IPS-20b (cell line): ENCODE measurements around the gene PIK3C2A.

Source experiments
- H3K27ac ChIP-seq: one replicate; pipeline ENCODE4 v1.5.1; 2013; ENCODE audit warnings: low read length
- H3K27me3 ChIP-seq: 2 replicates; pipeline ENCODE4 v1.6.1; 2013; ENCODE audit warnings: mild to moderate bottlenecking, low read length, inconsistent platforms; ENCODE audit not compliant: insufficient read depth
- H3K36me3 ChIP-seq: 2 replicates; pipeline ENCODE4 v1.6.1; 2013; ENCODE audit warnings: low read depth, mild to moderate bottlenecking, inconsistent platforms, low read length, moderate library complexity; ENCODE audit not compliant: insufficient read depth
- H3K4me1 ChIP-seq: 2 replicates; pipeline ENCODE4 v1.6.1; 2013; ENCODE audit warnings: mild to moderate bottlenecking, control low read depth, inconsistent platforms, low read length, moderate library complexity; ENCODE audit not compliant: insufficient read depth
- H3K4me3 ChIP-seq: 2 replicates; pipeline ENCODE4 v1.5.1; 2013; ENCODE audit warnings: mild to moderate bottlenecking, low read length, inconsistent platforms
- H3K9ac ChIP-seq: 2 replicates; pipeline ENCODE4 v1.6.1; 2013; ENCODE audit warnings: low read depth, mild to moderate bottlenecking, inconsistent platforms, low read length, moderate library complexity
- H3K9me3 ChIP-seq: 2 replicates; pipeline ENCODE4 v1.6.1; 2013; ENCODE audit warnings: mild to moderate bottlenecking, low read depth, low read length, inconsistent platforms; ENCODE audit not compliant: insufficient read depth

Gene PIK3C2A

GRCh38 chr11:17209939-17210245, 2.1 kb upstream of the PIK3C2A start:
- peaks cover 8% of the 10 kb centered on the region; the same call in 1 of the 2 replicates for H3K36me3 ChIP-seq
- peaks cover 8% of the 10 kb centered on the region; the same call in 1 of the 2 replicates for H3K4me1 ChIP-seq
- no peaks in the 10 kb centered on the region for H3K27me3 ChIP-seq
- no peak overlapping the region for H3K9ac ChIP-seq
- 0 out of 2 replicates have a peak overlapping the region, but pooled peaks have one; percentile 91 for H3K4me3 ChIP-seq
- H3K9me3 ChIP-seq, result peaks cover 11% of the 10 kb centered on the region; the same call in 1 of the 2 replicates
- no peak overlapping the region for H3K27ac ChIP-seq

- no peaks in the 10 kb centered on the region for H3K9me3 ChIP-seq
- H3K4me1 ChIP-seq, result peaks cover 8% of the 10 kb centered on the region; the same call in 1 of the 2 replicates
- H3K27ac ChIP-seq, result peak overlapping the region; percentile 98
- H3K27me3 ChIP-seq, result no peaks in the 10 kb centered on the region
- H3K4me3 ChIP-seq, result peak overlapping the region; percentile 91
- H3K9ac ChIP-seq, result peak overlapping the region; percentile 99
- H3K36me3 ChIP-seq, result peaks cover 7% of the 10 kb centered on the region; the same call in 1 of the 2 replicates
Observed at GRCh38 chr11:17208257-17208999, 642 bp upstream of the PIK3C2A start.

- Histone ChIP-seq H3K4me1 (peaks cover 8% of the 10 kb centered on the region; the same call in 1 of the 2 replicates), H3K4me3 (peak overlapping the region; percentile 91), H3K27ac (no peak overlapping the region), H3K9me3 (no peaks in the 10 kb centered on the region), H3K36me3 (peaks cover 17% of the 10 kb centered on the region; the same call in 1 of the 2 replicates), H3K27me3 (no peaks in the 10 kb centered on the region), H3K9ac (peak overlapping the region; percentile 99; the same call in 1 of the 2 replicates)
Observed at GRCh38 chr11:17206463-17206862, 1.3 kb downstream of the PIK3C2A start.

GRCh38 chr11:17197431-17197898, 10.3 kb downstream of the PIK3C2A start:
- Histone ChIP-seq H3K4me1 (no peaks in the 10 kb centered on the region; the same call in 1 of the 2 replicates), H3K36me3 (peaks cover 20% of the 10 kb centered on the region), H3K9ac (no peak overlapping the region), H3K27me3 (no peaks in the 10 kb centered on the region), H3K27ac (no peak overlapping the region), H3K9me3 (no peaks in the 10 kb centered on the region), H3K4me3 (no peak overlapping the region)

GRCh38 chr11:17188675-17189074, 19.1 kb downstream of the PIK3C2A start:
- Histone ChIP-seq H3K9ac (no peak overlapping the region), H3K4me1 (peaks cover 10% of the 10 kb centered on the region; the same call in 1 of the 2 replicates)

GRCh38 chr11:17186932-17187692, 20.7 kb downstream of the PIK3C2A start:
- no peak overlapping the region for H3K27ac ChIP-seq
- H3K27me3 ChIP-seq, result no peaks in the 10 kb centered on the region
- H3K36me3 ChIP-seq, result peaks cover 25% of the 10 kb centered on the region; the same call in 1 of the 2 replicates
- no peak overlapping the region for H3K4me3 ChIP-seq
- no peak overlapping the region for H3K9ac ChIP-seq
- peaks cover 10% of the 10 kb centered on the region; the same call in 1 of the 2 replicates for H3K4me1 ChIP-seq
- no peaks in the 10 kb centered on the region for H3K9me3 ChIP-seq

More at GRCh38 chr11:17188675-17189074, 19.1 kb downstream of the PIK3C2A start:
- H3K27ac ChIP-seq, result no peak overlapping the region
- H3K4me3 ChIP-seq, result no peak overlapping the region
- H3K9me3 ChIP-seq, result no peaks in the 10 kb centered on the region
- peaks cover 29% of the 10 kb centered on the region for H3K36me3 ChIP-seq
- no peaks in the 10 kb centered on the region for H3K27me3 ChIP-seq

- no peak overlapping the region for H3K27ac ChIP-seq
- H3K36me3 ChIP-seq, result peaks cover 14% of the 10 kb centered on the region; the same call in 1 of the 2 replicates
- no peaks in the 10 kb centered on the region for H3K27me3 ChIP-seq
- H3K9ac ChIP-seq, result no peak overlapping the region
- peaks cover 10% of the 10 kb centered on the region; the same call in 1 of the 2 replicates for H3K4me1 ChIP-seq
- H3K9me3 ChIP-seq, result no peaks in the 10 kb centered on the region
- H3K4me3 ChIP-seq, result no peak overlapping the region
Observed at GRCh38 chr11:17185938-17186337, 21.8 kb downstream of the PIK3C2A start.

- Histone ChIP-seq H3K27me3 (no peaks in the 10 kb centered on the region), H3K4me3 (no peak overlapping the region), H3K36me3 (peaks cover 14% of the 10 kb centered on the region; the same call in 1 of the 2 replicates), H3K27ac (no peak overlapping the region), H3K4me1 (peaks cover 10% of the 10 kb centered on the region; the same call in 1 of the 2 replicates), H3K9me3 (no peaks in the 10 kb centered on the region), H3K9ac (no peak overlapping the region)
Observed at GRCh38 chr11:17184882-17185587, 22.8 kb downstream of the PIK3C2A start.

- Histone ChIP-seq H3K27me3 (no peaks in the 10 kb centered on the region), H3K4me3 (no peak overlapping the region), H3K4me1 (peaks cover 8% of the 10 kb centered on the region; the same call in 1 of the 2 replicates), H3K36me3 (peaks cover 14% of the 10 kb centered on the region; the same call in 1 of the 2 replicates), H3K9me3 (no peaks in the 10 kb centered on the region), H3K9ac (no peak overlapping the region), H3K27ac (no peak overlapping the region)
Observed at GRCh38 chr11:17183836-17184235, 23.9 kb downstream of the PIK3C2A start.

- Histone ChIP-seq H3K27ac (no peak overlapping the region), H3K4me3 (no peak overlapping the region), H3K27me3 (no peaks in the 10 kb centered on the region), H3K36me3 (peaks cover 10% of the 10 kb centered on the region; the same call in 1 of the 2 replicates), H3K9me3 (no peaks in the 10 kb centered on the region), H3K9ac (no peak overlapping the region), H3K4me1 (no peaks in the 10 kb centered on the region)
Observed at GRCh38 chr11:17179970-17180369, 27.8 kb downstream of the PIK3C2A start.

GRCh38 chr11:17173332-17173731, 34.5 kb downstream of the PIK3C2A start:
- H3K9me3 ChIP-seq, result no peaks in the 10 kb centered on the region
- peaks cover 19% of the 10 kb centered on the region for H3K36me3 ChIP-seq
- no peak overlapping the region for H3K4me3 ChIP-seq
- peaks cover 7% of the 10 kb centered on the region; the same call in 1 of the 2 replicates for H3K4me1 ChIP-seq
- no peak overlapping the region for H3K9ac ChIP-seq
- no peaks in the 10 kb centered on the region for H3K27me3 ChIP-seq
- no peak overlapping the region for H3K27ac ChIP-seq
